H1 (cell line): ENCODE measurements around the gene PRICKLE1. TPM values are rescaled to one million over a fixed set of nuclear protein-coding genes. Genes with fewer than 3 reads are reported as not detected.

Experiments
- CTCF ChIP-seq, 3 experiments: IDR thresholded peaks; 1 replicate in 2 of 3; 2 replicates in 1 of 3; pipeline versions ENCODE4 v1.5.1 to v1.6.1; 2011; ENCODE audit warnings: low read length in 3 of 3, mild to moderate bottlenecking in 3 of 3, inconsistent platforms in 2 of 3, low read depth in 1 of 3, moderate library complexity in 1 of 3; ENCODE audit not compliant: insufficient read depth in 1 of 3; ENCODE audit errors: control extremely low read depth in 1 of 3
- polyA plus RNA-seq, 7 experiments: library from polyadenylated mRNA; depleted of rRNA in 3 of 7; stranded (reverse) in 5 of 7; unstranded in 2 of 7; fragments of >200 nt in 5 of 7; fragments of 200-250 nt in 2 of 7; gene quantifications; 1 replicate in 5 of 7; 2 replicates in 1 of 7; 4 replicates in 1 of 7; pipeline versions ENCODE4 v1.2.1 to v1.2.3, GENCODE V29; 2011 to 2013; ENCODE audit warnings: missing spikeins in 2 of 7, mixed read lengths in 2 of 7
- total RNA-seq: library from RNA; stranded (reverse); fragmentation: NEBNext Ultra II Directional; extraction: Animal tissue kit (Norgen Biotek cat#: 25700); gene quantifications from 2 replicates; pipeline ENCODE4 v1.2.1, GENCODE V29; 2021

PRICKLE1 gene
- total and polyA plus RNA-seq, 2 of the 8 experiments (the other 6 are each of a cell fraction or from before 2014, with no cell fraction given), result 14.0 to 22.4 TPM

- no peak for TF ChIP-seq CTCF (IDR thresholded peaks at IDR 0.05; ENCODE audit: control extremely low read depth in 1 of 3, insufficient read depth in 1 of 3, low read depth in 1 of 3, low read length in 3 of 3)
Measured at GRCh38 chr12:42409471-42409870, 180.1 kb downstream of the PRICKLE1 start (continued).
